ENCODE data around the gene SH3BP5L. TPM values are rescaled to one million over a fixed set of nuclear protein-coding genes. Genes with fewer than 3 reads are reported as not detected.

The SH3BP5L gene
- total RNA-seq, 2 donors from 2014 or later: 18.3 to 23.8 TPM

DNA sequence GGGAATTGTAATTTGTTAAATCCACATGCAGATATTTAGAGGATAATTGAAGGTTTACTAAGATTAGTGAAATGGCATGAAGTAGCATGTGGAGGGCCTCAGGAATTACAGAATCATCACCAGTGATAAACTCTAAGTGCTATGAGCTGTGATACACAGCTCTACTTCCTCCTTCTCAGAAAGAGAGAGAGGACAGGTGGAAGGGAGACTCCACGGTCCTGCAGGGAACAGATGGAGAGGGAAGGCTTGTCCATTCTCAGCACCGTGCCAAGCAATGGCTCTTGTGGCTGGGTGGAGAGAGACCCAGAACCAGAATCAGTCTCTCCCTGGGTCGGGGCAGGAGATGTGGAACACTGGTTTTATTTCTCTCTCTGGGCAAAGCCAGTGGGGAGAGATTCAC, 42.3 kb downstream of the SH3BP5L start:
- peaks cover 0 to 6% of the 10 kb centered on the region in 2 donors for H3K4me1 Mint-ChIP-seq (ENCODE audit: low read depth in 2 of 2)
- ATAC-seq (no peak), DNase-seq (ENCODE audit: low spot score) (no peak)
- peaks cover 6% of the 10 kb centered on the region for H3K36me3 Mint-ChIP-seq
- no peak overlapping the region for H3K27ac Mint-ChIP-seq
- H3K4me3 Mint-ChIP-seq: no peak overlapping the region
- H3K27me3 Mint-ChIP-seq: peaks cover 4 to 35% of the 10 kb centered on the region in 2 donors
- H3K9me3 Mint-ChIP-seq: peaks cover 4% of the 10 kb centered on the region

DNA sequence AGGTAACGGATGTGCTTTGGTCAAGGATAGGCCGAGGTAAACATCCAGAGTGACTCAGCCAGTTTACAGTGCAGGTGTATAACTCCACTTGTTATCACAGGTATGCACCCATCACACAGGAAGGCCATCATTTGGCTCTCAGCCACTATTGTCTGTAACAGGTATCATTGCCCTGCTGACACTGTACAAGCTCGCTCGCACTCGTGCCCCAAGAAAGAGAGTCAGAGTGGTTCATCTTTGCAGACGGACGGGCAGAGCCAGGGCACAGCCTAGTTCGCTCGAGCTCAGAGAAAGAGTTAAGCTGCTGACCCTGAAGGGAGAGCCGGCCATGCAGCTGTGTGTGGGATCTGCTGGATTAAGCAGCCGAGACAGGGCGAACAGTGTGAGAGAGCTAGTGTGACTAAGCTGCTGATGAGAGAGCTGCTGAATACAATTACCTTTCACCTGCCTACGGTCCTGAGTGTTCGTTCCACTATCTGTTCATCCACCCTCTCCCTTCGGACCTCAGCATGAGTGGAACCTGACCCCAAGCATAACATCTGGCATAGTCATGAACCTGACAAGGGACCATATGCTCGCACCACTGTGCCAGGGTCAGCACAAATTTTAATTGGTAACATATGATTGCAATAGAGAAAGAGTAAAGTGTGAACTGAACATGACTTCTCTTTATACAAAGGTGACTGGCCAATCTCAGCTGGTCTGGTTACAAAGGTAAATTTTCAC, 43.1 kb downstream of the SH3BP5L start:
- Mint-ChIP-seq H3K27me3 (peaks cover 4 to 35% of the 10 kb centered on the region in 2 donors), H3K4me1 (ENCODE audit: low read depth in 2 of 2) (peaks cover 0 to 6% of the 10 kb centered on the region in 2 donors)
- peak in 1 of 2 donors; percentile 22 for ATAC-seq

DNA sequence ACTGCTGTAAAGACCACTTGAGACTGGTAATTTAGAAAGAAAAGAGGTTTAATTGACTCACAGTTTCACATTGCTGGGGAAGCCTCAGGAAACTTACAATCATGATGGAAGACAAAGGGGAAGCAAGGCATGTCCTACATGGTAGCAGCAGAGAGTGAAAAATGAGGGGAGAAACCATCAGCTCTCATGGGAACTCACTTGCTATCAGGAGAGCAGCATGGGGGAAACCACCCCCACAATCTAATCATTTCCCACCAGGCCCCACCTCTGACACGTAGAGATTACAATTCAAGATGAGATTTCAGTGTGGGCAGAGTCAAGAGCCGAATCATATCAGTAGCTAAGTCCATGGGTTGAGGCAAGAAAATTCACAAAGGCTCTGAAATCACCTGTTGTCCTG, 46.4 kb downstream of the SH3BP5L start:
- Mint-ChIP-seq H3K27me3 (peaks cover 11 to 28% of the 10 kb centered on the region in 2 donors), H3K27ac (no peak overlapping the region), H3K9me3 (peaks cover 8% of the 10 kb centered on the region), H3K36me3 (peaks cover 14% of the 10 kb centered on the region), H3K4me3 (no peak overlapping the region), H3K4me1 (ENCODE audit: low read depth in 2 of 2) (no peaks in the 10 kb centered on the region)
- ATAC-seq (no peak), DNase-seq (ENCODE audit: low spot score) (no peak)

More for the DNA sequence above, 43.1 kb downstream of the SH3BP5L start:
- peaks cover 6% of the 10 kb centered on the region for H3K36me3 Mint-ChIP-seq
- no peak overlapping the region for H3K27ac Mint-ChIP-seq
- peaks cover 4% of the 10 kb centered on the region for H3K9me3 Mint-ChIP-seq
- DNase-seq (ENCODE audit: low spot score): no peak
- H3K4me3 Mint-ChIP-seq: no peak overlapping the region

DNA sequence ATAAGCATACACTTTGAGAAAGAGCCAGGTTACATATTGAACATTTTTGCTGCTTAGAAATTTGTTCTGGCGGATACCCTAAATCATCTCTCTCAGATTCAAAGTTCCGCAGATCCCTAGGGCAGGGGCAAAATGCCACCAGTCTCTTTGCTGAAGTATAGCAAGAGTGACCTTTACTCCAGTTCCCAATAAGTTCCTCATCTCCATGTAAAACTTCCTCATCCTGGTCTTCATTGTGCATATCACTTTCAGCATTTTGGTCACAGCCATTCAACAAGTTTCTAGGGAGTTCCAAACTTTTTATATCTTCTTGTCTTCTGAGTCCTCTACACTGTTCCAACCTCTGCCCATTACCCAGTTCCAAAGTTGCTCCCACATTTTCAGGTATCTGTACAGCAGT, 46.8 kb downstream of the SH3BP5L start:
- H3K27ac Mint-ChIP-seq: no peak overlapping the region
- peaks cover 8% of the 10 kb centered on the region for H3K9me3 Mint-ChIP-seq
- H3K4me1 Mint-ChIP-seq (ENCODE audit: low read depth in 2 of 2): no peaks in the 10 kb centered on the region
- peaks cover 14% of the 10 kb centered on the region for H3K36me3 Mint-ChIP-seq
- peaks cover 11 to 28% of the 10 kb centered on the region in 2 donors for H3K27me3 Mint-ChIP-seq
- DNase-seq (ENCODE audit: low spot score) (no peak), ATAC-seq (no peak)
- no peak overlapping the region for H3K4me3 Mint-ChIP-seq

DNA sequence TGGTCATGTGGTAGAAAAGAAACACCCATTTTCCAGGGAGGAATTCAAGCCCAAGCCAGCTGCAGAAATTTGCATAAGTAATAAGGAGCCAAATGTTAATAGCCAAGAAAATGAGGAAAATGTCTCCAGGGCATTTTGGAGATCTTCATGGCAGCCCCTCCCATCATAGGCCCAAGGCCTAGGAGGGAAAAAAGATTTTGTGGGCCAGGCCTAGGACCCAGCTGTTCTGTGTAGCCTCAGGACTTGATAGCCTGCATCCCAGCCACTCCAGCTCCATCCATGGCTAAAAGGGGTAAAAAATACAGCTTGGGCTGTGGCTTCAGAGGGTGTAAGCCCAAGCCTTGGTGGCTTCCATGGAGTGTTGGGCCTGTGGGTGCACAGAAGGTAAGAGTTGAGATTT, 48.7 kb downstream of the SH3BP5L start:
- peaks cover 14% of the 10 kb centered on the region for H3K36me3 Mint-ChIP-seq
- DNase-seq (ENCODE audit: low spot score) (no peak), ATAC-seq (no peak)
- peaks cover 9 to 35% of the 10 kb centered on the region in 2 donors for H3K27me3 Mint-ChIP-seq
- H3K27ac Mint-ChIP-seq: no peak overlapping the region
- H3K4me3 Mint-ChIP-seq: no peak overlapping the region
- H3K9me3 Mint-ChIP-seq: peaks cover 8% of the 10 kb centered on the region
- H3K4me1 Mint-ChIP-seq (ENCODE audit: low read depth in 2 of 2): no peaks in the 10 kb centered on the region

DNA sequence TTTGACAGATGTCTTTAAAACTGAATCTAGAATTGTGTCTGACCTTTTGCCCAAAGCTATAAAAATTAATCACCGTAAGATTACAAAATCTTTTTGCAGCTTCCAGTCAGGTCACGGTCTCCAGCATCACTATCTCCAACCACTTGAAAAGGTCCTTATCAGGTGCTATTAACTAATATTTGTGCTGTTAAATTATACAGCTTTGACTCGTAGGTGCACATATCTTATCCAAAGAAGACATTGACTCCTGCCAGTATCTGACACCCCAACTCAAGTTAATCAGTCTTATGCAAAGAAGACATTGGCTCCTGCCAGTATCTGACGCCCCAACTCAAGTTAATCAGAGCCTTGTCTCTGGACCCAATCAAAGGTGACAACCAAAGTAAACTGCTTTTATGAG, 50.3 kb downstream of the SH3BP5L start:
- peaks cover 8% of the 10 kb centered on the region for H3K9me3 Mint-ChIP-seq
- no peak for DNase-seq (ENCODE audit: low spot score)

More for the DNA sequence above, 50.3 kb downstream of the SH3BP5L start:
- Mint-ChIP-seq H3K4me1 (ENCODE audit: low read depth in 2 of 2) (no peaks in the 10 kb centered on the region), H3K27ac (no peak overlapping the region), H3K4me3 (no peak overlapping the region), H3K27me3 (peaks cover 9 to 25% of the 10 kb centered on the region in 2 donors), H3K36me3 (peaks cover 8% of the 10 kb centered on the region)
- ATAC-seq: no peak

Other genes with a start within 250 kb of the SH3BP5L start
- gene OR2T10, start 228.2 kb downstream of the SH3BP5L start, total RNA-seq: not detected
- not detected for gene OR2T11, start 190.8 kb downstream of the SH3BP5L start, total RNA-seq
- gene OR2T35, start 180.6 kb downstream of the SH3BP5L start, total RNA-seq: not detected
- not detected for gene OR2T27, start 170.4 kb downstream of the SH3BP5L start, total RNA-seq
- not detected for gene OR14I1, start 123.1 kb downstream of the SH3BP5L start, total RNA-seq
- gene LYPD8, start 70.2 kb downstream of the SH3BP5L start, total RNA-seq: not detected
- 10 to 100 TPM; 41.2 to 59.7 TPM for gene ZNF672, start 12.3 kb upstream of the SH3BP5L start, total RNA-seq
- 100 to 1,000 TPM in 1 of 2 donors, 10 to 100 TPM in 1; 40.4 to 142 TPM for gene ZNF692, start 33.2 kb upstream of the SH3BP5L start, total RNA-seq
- 1 to 10 TPM; 6.9 to 7.2 TPM for gene PGBD2, start 80.3 kb upstream of the SH3BP5L start, total RNA-seq

All from natural killer cell treated with Interleukin-12 subunit alpha and Interleukin-12 subunit beta and Interleukin-15 and Interleukin-18, amount 100 ng/mL, for 72 hours (primary cell).